GM19238 (cell line): ENCODE data around the gene HMOX2.

Source experiments
- DNase-seq: peaks from one replicate; pipeline ENCODE4 v3.0.0; 2011; ENCODE audit warnings: low spot score; ENCODE audit not compliant: insufficient read length

HMOX2 gene

DNA sequence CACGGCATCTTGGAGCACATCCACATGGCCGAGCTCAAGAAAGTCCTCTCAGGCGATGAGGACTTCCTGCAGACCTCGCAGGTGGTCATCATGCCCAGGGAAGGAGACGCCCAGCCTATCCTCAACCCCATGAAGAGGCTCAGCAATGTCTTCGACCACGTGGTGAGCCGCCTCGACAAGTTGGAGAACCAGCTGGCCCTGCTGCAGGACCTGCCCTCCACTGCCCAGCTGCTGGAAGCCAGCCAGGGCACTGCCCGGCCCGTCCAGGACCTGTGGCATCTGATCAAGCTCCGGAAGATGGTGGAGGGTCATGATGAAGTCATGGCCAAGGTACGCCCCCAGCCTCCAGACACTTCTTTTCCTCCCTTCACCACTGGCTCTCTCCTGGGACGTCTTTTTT lies 80.4 kb downstream of the HMOX2 start:
- no peak for DNase-seq

DNA sequence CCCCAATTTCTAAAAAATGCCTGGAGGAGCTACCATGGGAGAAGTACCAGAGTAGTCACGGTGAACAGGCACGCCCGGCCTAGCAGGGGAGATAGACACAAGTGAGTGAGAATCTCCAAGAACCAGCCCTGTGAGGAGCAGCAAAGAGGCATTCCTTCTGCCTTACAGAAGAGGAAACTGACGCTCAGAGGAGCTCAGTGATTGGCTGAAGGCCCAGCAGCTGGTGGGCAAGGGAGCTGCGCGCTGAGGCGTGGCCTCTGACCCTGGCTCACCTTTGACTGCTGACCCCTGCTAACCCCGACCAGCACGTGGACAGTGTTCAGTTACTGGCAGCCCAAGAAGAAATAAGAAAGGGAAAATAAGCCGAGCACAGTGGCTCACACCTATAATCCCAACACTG lies 81.8 kb downstream of the HMOX2 start:
- DNase-seq = no peak
